GM21526 (cell line): ENCODE measurements around the gene PATZ1.
A peak's percentile ranks its signal among the peaks of the same experiment; 100 is the strongest.
"Not testable (repeated sequence)": the region's sequence is repeated elsewhere in the genome, so short reads cannot be mapped to it uniquely, and the experiment has no call there.

ENCODE experiments used
- ATAC-seq: cut with Tn5 transposase; IDR thresholded peaks from one replicate; pipeline ENCODE4 v1.9.1; 2021; ENCODE audit warnings: moderate library complexity; ENCODE audit not compliant: unreplicated experiment, low FRiP score

Gene PATZ1

DNA sequence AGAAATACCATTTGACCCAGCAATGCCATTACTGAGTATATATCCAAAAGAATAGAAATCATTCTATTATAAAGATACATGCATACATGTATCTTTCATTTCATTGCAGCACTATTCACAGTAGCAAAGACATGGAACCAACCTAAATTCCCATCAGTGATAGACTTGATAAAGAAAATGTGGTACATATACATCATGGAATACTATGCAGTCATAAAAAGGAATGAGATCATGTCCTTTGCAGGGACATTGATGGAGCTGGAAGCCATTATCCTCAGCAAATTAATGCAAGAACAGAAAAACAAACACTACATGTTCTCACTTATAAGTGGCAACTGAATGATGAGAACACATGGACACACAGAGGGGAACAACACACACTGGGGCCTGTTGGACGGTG, 31.9 kb downstream of the PATZ1 start:
- not testable (repeated sequence) for ATAC-seq

DNA sequence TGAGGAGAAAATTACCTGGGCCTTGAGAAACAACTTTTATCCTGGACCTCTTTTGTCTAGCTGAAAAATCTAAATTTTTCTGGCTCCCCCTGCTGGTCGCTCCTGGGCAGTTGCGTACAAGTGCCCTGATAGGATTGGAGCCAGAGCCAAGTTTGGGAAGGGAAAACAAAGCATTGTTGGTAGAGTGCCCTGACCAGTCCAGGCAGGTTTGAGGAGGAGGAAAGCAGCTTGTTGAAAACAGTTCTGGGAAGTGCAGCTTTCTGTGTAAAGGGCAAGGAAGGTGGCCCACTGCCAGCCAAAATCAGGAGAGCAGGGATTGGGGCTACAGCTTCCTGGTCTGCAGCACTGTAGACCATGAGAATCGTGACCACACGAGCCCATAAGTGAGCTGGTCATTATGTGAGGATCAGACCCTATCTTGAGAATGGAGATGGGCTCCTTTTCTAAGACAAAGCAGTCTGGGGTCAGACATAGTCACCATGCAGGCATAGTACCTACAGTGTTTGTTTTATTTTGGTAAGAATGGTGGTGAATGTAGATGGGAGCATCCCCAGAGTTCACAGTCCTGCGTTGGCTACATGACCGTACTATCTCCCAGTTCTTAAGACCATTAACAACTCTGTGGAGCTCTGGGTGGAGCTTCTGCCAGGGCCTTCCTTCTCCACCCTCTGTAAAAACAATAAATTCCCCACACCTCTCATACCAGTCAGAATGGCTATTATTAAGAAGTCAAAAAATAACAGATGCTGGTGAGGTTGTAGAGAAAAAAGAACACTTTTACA, 32.6 kb downstream of the PATZ1 start:
- ATAC-seq = no peak

DNA sequence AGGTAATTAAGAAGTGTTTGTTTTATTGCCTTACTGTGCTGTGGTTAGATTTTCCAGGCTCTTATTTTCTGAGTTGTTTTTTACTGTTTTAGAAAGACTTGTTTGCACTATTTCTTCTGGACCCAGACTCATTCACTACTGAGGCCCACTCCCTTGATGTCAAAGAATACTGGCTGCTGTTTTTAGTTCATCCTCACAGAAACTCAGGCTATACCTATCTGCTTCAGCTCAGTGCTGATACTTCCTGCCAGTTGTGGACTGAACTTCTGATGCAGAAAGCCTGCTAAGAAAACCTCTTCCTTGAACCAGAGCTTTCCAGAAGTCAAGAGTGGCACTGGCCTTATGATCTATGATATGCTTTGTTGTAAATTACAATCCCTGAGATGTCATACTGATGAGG, 38.0 kb downstream of the PATZ1 start:
- ATAC-seq = no peak

DNA sequence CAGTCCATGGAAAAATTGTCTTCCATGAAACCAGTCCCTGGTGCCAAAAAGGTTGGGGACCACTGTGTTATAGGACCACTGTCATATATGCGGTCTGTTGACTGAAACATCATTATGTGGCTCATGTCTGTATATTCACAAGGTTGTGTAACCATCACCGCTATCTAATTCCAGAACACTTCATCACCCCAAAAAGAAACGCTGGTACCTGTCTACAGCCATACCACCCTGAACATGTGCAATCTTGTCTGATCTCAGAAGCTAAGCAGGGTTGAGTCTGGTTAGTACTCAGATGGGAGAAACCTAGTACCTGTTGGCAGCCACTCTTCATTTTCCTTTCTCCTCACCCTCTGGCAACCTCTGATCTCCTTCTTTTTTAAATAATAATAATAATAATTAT, 41.0 kb downstream of the PATZ1 start:
- ATAC-seq = no peak

DNA sequence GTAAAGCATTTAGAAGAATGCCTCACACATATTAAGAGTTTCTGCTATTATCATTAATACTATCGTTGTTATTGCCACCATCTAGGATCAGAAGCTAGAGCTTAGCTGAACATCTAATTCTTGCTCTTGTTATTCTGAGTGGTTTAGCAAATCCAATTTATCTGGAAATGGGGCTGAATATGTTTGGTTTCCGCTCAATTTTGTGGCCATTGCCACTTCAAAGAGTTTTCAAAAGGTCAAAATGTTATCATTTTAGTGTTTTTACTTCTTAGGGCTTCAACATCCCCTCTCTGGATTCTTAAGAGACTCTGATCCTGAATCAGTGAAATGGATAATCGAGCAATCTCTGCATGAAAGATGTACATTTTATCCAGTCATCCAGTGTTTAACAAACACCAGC, 43.6 kb downstream of the PATZ1 start:
- ATAC-seq = no peak

DNA sequence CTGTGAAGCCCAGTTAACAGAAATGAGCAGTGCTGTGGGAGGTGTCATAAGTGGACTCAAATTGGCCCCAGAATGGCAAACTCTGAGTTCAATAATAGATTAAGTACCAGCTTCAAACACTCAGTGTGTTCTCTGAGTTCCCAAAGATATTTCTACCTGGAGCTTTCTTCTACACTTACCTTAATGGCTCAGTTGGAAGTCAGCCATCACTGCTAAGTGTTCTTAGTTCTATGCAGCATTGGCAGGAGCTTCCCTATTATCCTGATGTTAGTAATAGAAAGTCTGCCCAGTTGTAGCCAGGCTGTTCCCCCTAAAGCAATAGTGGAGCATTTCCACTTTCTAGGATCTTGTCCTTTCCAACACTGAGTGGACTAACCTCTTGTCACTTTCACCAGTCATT, 44.1 kb downstream of the PATZ1 start:
- no peak for ATAC-seq

DNA sequence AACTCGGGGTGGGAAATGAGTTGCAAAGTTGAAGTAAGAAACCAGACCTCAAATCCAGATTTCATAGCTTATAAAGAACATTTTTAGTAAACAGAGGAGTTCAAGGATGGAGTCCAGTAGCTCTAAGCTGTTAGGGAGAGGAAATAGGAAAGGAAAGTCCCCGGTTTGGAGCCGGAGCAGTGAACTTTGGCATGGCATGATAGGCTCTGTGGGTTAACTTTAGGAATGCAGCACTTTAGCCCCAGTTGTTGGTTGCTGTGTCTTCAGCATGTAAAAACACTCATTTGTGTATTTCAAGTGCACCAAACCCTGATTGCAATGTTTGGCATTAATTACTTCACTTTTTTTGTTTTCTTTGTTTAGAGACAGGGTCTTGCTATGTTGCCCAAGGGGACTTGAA, 45.2 kb downstream of the PATZ1 start:
- no peak for ATAC-seq

DNA sequence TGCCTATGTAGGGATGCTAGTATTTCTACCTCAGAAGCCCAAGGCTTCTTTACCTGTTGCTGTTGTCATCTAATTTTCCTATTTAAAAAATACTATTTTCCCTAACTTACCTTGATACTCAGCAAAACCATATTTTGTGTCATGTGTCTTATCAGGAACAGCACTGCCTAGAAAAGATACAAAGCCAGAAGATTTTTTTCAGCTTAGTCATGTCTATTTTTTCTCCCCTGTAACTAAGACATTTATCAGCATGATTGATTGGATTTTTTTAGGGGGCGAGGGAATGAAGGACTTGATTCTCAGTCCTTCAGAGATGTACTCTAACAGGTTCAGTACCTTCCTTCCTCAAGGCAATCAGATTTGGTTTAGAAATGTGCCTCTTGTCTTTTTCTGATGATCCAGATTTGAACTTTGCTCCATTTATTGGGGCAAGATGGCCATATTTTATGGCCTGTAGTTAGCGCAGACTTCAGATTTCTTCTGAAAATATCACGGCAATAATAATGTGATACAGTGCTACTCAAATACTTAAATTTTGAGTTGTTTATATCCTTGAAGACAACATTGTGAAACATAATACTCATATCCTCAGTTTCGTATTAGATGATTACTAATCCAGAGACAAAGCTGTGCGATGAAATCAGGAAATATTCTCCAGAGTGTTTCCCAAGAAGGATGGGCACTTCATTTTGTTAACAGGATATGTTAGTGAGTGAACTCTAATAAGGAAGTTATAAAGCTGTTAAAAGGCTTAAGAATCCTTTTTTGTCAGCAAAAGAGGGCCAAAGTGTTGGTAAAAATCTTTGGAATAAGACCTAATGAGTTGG, 50.1 kb downstream of the PATZ1 start:
- ATAC-seq = no peak

DNA sequence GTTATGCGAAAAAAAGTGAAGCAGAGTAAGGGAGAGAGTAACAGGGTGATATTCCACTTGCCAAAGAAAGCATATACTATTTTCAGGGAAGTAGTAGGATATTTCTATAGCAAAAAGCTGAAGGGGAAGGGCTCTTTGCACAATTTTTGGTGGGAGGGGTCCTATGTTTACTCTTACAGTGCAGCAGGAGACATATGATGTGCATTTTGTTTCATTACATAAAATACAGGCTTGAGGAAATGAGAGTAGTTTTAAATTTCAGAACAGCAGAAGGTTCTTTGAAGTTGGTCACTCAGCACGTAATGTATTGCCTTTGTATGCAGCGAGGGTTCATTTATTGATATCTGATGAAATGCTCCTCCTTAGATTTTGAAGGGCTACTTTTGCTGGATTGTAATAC, 50.8 kb downstream of the PATZ1 start:
- ATAC-seq = no peak

DNA sequence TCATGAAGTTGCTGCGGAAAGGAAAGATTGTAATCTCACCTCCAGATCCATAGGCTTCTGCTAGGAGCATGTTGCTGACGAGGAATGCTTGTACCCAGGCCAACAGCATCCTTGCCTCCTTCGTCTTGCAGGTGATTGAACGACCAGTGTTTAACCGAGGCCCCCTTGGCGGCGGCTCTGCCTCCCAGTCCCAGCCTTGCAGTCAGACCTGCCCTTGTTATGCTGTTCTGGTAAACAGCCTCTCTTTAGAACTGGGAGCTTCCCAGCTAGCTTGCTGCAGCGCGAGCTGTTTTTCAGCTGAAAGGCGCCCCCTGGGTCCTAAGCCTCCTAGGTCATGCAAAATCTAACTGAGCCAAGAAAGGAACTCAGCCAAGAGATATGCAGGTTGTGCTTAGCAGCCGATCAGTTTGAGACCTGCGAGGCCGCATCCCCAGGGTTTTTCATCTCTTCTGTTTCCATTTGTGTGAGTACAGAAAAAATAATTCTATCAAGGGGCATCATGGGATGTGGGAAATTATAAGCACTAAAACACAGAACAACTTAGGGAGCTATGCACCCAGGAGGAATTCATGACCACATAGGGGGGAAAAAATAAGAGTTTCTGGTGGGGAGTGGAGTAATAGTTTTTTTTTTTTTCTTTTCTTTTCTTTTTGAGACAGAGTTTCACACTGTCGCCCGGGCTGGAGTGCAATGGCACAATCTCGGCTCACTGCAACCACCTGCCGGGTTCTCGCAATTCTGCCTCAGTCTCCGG, 53.7 kb downstream of the PATZ1 start, which contains the start of gene PIK3IP1:
PIK3IP1 (minus strand) TSS at position 253 of the 754 bp plus-strand sequence; CDS start at position 109, 144 bp downstream.
- ATAC-seq = peak; percentile 39

DNA sequence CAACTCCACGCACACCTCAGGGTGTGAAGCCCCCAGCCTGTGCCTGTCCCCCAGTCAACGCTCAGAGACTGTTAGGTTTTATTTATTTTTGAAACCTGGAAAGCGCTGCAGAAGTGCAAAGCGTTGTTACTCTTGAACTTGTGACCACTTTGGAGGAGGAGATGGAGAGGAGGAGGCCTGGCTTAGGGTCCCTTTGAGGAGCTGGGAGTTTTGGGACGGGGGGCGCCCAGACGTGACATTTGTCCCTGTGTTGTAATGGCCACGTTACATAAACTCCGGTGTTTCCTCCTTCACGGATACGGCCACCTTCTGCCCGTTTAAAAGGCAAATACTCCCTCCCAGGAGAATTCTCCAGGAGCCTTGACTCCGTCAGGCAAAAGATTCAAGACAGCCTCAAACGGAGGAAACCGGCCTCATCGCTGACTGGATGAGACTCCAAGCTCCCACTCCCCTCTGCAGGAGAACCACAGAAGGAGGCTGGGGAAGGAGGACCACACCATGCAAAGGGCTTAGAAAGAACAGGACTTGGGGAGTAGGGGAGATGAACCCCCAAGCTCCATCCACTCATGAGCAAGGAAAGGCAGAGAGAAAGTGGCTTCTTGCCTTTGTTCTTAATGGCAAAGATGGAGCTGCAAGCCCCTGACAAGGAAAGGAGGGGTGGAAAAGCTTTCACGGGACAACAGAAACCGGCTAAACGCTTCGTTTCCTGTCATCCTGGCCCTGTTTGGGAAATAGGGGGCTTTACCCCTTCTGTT, 54.5 kb downstream of the PATZ1 start:
- no peak for ATAC-seq

DNA sequence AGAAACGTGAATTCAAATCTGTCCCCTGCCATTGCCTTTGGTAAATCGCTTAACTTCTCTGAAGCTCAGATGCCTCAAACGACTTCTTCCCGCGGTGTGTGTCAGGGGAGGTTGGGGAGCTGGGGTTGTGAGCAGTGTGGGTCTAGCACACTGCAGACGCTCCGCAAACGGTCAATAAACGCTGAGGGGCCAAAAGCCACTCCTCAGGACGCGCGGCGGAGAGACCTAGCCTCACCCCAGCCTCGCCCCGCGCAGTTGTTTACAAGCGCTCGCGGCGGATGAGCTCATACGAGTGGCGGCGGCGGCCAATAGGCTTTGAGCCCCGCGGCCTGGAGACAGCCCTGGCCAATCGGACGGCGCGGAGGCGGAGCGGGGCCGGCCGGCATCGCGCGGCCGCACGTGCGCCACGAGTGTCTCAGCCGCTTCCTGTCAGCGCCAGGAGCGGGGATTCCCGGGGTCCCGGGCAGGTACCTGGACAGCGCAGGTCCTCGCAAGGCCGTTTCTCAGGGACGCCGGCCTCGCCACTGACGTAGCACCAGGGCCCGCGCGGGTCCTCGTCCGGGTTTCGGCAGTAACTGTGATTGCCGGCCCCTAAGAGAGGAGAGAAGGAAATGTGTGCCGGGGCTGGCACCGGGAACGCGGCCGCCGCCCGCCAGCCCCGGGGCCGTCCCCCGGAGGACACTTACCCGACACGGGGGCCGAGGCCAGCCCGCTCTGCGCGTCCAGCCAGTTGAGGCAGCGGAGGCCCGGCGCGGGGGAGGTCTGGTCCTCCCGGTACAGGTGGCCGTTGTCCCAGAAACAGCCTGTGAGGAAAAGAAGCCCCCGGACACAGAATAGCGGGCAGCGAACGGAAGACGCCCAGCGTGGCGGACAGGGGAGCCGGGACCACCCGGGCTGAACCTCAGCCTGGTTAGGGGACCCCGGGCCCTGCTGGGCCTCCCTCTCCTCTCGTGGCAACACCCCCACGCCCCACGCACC, 55.4 kb downstream of the PATZ1 start:
- peak; percentile 82 for ATAC-seq

DNA sequence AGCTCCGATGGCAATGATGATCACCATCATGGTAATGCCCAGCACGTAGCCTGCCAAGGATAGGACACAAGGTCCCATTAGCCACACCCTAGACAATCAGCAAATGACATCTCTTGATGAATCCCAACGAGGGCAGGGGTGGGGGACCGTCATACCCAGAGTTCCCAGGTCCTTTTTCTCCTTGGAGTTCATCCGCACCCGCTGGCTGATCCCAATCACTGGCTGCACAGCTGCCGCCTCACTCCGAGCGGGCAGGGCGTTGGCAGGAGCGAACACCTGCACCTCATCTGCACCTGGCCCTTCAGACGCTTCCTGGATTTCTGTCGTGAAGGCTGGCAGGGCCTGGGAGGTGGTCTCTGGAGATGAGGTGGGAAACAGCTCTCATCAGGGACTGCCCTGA, 56.8 kb downstream of the PATZ1 start:
- ATAC-seq = no peak

DNA sequence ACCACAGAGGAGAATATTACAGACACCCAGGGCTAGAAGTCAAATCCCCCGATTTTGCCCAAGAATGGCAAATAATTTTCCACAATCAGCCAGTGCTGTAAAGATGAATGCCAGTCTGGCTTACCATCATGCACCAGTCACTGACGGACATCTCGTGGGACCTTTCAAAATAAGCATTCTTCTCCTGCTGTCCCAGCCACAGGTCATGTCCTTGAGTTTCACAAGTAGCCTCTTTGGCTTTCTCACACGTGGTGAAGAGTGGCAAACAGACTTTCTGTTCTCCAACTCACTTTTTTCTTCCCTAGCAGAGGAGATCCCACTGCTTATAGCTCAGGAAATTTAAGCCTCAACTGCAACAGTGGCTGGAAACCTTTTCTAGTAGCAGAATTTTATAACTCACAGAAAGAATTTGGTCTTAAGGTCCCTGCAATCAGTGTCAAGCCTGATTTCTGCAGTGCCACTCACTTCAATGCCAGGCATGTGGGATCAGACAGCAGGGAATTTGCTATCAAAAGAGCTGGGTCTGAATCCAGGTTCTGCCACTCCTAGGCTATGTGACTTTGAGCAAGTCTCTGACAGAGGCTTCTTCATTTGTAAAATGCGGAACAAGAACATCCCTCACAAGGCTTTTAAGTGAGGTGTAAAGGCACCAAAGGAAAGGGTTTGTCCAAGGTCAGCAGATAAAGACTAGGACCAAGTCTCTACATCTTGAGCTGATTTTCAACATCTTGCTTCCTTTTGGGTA, 57.5 kb downstream of the PATZ1 start:
- no peak for ATAC-seq

DNA sequence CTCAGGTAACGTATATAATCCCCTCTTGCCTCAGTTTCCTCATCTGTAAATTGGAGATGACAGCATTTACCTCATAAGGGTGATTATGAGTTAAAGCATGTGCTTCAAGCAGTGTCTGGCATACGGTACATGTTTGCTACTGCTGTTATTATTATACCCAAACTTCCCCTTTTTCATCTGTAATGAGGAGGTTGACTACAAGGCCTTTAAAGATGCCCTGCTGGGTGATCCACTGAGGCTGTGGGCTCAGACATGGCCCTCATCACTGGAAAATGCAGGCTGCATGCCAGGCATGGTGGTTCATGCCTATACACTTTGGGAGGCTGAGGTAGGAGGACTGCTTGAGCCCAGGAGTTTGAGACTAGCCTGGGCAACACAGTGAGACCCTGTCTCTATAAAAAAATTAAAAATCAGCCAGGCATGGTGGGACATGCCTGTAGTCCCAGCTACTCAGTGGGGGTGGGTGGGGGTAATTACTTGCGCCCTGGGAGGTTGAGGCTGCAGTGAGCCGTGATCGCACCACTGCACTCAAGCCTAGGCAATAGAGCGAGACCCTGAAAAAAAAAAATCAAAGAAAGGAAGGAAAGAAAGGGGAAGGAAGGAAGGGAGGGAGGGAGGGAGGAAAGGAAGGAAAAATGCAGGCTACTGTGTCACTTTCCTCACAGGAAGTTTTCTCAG, 58.2 kb downstream of the PATZ1 start:
- ATAC-seq = no peak

DNA sequence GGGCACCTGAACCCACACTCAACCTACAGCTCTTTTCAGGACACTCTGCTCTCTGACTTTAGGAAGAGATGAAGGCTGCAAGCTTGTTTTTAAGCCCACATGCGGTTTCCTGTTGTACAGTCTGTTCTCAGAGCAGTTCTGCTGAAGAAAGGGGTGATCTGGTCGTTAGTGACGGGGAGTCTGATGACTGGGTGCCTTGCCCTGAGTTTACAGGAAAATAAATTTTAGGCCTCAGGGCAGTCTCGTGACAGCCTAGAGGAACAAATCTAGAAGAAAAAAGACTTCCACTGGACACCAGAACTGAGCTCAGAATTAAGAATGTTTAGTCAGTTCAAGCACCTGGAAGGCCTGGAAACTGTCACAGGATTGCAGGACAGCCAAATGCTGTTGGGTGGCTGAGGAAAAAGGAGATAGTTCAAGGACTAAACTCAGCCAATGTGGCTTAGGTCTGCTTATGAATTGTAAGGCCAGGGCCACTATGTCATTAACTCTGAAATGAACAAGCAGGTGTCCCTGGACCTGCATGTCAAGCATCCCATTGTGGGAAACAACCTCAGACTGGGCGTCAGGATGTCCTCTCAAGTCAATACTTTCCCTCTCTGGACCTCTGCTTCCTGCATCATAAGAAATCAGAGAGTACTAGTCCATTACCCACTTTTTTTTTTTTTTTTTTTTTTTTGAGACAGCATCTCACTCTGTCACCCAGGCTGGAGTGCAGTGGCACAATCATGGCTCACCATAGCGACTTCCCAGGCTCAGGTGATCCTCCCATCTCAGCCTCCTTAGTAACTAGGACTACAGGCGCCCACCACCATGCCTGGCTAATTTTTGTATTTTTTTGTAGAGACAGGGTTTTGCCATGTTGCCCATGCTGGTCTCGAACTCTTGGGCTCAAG, 59.5 kb downstream of the PATZ1 start:
- no peak for ATAC-seq
